Thoracic aorta (tissue), 2 donors: Measurements from ENCODE around the gene GMDS. TPM values are rescaled to one million over a fixed set of nuclear protein-coding genes. Genes with fewer than 3 reads are reported as not detected.

Source experiments
- ATAC-seq: fragments of 150-250 bp; one replicate; pipeline ENCODE4 v1.8.0; 2017; ENCODE audit warnings: low read depth; ENCODE audit not compliant: insufficient number of reproducible peaks, low FRiP score
- DNase-seq: peaks from one replicate; pipeline ENCODE4 v3.0.0-alpha.2; 2020; ENCODE audit warnings: low spot score
- H3K27ac ChIP-seq, 2 donors: fragments of 200-600 bp; sonication (generic); 1 replicate in 1 of 2; 2 replicates in 1 of 2; pipeline ENCODE4 v1.5.1; 2016; ENCODE audit warnings: mild to moderate bottlenecking in 2 of 2, moderate library complexity in 2 of 2
- H3K27me3 ChIP-seq: fragments of 200-600 bp; sonication (generic); replicated peaks from 2 replicates; pipeline ENCODE4 v1.6.0; 2016; ENCODE audit warnings: mild to moderate bottlenecking; ENCODE audit not compliant: insufficient read depth
- H3K36me3 ChIP-seq: fragments of 200-600 bp; sonication (generic); one replicate; pipeline ENCODE4 v1.5.1; 2016
- H3K4me1 ChIP-seq, 2 donors: fragments of 200-600 bp; sonication (generic); 1 replicate in 1 of 2; 2 replicates in 1 of 2; pipeline versions ENCODE4 v1.5.1 to v1.6.0; 2016; ENCODE audit warnings: low read depth in 2 of 2, mild to moderate bottlenecking in 1 of 2; ENCODE audit not compliant: control insufficient read depth in 1 of 2
- H3K4me3 ChIP-seq: fragments of 200-600 bp; sonication (generic); 2 replicates; pipeline ENCODE4 v1.5.1; 2016; ENCODE audit warnings: mild to moderate bottlenecking
- H3K9me3 ChIP-seq: fragments of 200-600 bp; sonication (generic); 2 replicates; pipeline ENCODE4 v1.5.1; 2016
- CTCF ChIP-seq: fragments of 200-600 bp; sonication (generic); IDR thresholded peaks from one replicate; pipeline ENCODE4 v1.5.1; 2019; ENCODE audit warnings: antibody characterized with exemption
- total RNA-seq, 2 donors: library from RNA; depleted of rRNA; stranded (reverse); fragments of >200 nt; gene quantifications; one replicate each; pipeline versions ENCODE4 v1.1.0 to v1.2.3, GENCODE V29; 2016

GMDS gene
- total RNA-seq, 2 donors from 2014 or later, result 87.8 to 87.9 TPM

- H3K4me1 ChIP-seq, result peaks cover 0 to 10% of the 10 kb centered on the region in 2 donors
- peaks cover 15% of the 10 kb centered on the region for H3K36me3 ChIP-seq
- no peaks in the 10 kb centered on the region for H3K27me3 ChIP-seq
Measured at GRCh38 chr6:1608222-1609040, 637.0 kb downstream of the GMDS start.

GRCh38 chr6:1607516-1608221 is 637.7 kb downstream of the GMDS start:
- Histone ChIP-seq H3K9me3 (no peaks in the 10 kb centered on the region), H3K36me3 (peaks cover 10% of the 10 kb centered on the region), H3K27ac (peak overlapping the region; percentile 96 to 98), H3K27me3 (no peaks in the 10 kb centered on the region), H3K4me3 (peak overlapping the region; percentile 88), H3K4me1 (peaks cover 0 to 17% of the 10 kb centered on the region in 2 donors)
- TF ChIP-seq CTCF, result no peak
- no peak for DNase-seq
- ATAC-seq, result no peak

More at GRCh38 chr6:1608222-1609040, 637.0 kb downstream of the GMDS start:
- DNase-seq (no peak), ATAC-seq (no peak)
- H3K9me3 ChIP-seq, result no peaks in the 10 kb centered on the region
- peak overlapping the region; percentile 88 for H3K4me3 ChIP-seq
- no peak for TF ChIP-seq CTCF
- H3K27ac ChIP-seq, result peak overlapping the region; percentile 96 to 98

GRCh38 chr6:1606780-1607515 is 638.5 kb downstream of the GMDS start:
- TF ChIP-seq CTCF, result no peak
- H3K36me3 ChIP-seq, result peaks cover 4% of the 10 kb centered on the region
- ATAC-seq, result peak; percentile 22
- H3K9me3 ChIP-seq, result no peaks in the 10 kb centered on the region
- DNase-seq, result peak; percentile 48
- H3K4me1 ChIP-seq, result peaks cover under 1 to 25% of the 10 kb centered on the region in 2 donors
- H3K27ac ChIP-seq, result peak overlapping the region; percentile 96 to 98
- H3K27me3 ChIP-seq, result no peaks in the 10 kb centered on the region
- H3K4me3 ChIP-seq, result peak overlapping the region; percentile 88

DNA sequence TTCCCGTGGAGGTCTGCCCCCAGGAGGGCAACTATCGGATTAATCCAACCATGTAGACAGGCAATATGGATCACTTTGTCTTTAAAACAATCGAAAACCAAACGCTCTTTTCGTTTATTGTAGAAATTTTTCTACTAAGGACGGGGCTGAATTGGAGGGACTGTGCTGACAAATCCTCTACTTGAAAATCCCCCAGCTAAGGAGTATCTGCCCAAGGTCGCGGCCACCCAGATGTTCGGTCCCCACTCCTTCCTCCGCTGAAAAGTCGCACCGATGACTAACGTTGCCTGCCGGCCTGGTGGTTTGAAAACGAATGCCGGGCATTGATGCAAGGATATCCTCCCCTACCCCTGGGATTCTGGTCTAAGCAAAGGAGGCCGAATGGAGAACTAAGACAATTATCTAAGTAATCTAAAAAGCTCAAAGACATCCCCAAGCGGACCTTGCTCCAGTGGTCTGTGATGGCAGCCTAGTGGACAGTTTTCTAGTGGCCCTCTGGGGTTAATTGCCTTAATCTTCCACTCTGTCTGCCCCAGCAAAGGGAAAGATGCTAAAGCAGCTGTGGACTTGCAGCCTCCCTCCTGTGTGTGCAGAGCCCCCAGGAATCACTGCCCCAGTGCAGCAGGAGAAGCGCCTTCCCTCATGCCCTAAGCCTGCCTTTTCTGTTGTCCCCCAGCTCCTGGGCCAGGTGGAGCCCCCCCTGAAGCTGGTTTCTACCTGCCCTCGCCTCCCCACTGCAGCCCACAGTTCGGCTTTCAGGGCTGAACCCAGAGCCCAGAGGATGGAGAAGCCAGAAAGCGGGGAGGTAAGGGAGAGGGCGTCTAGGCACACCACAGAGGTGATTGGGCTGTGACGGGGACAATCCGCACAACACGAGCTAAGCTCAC is 639.3 kb downstream of the GMDS start:
- Histone ChIP-seq H3K4me1 (peaks cover 6 to 33% of the 10 kb centered on the region in 2 donors), H3K27me3 (no peaks in the 10 kb centered on the region), H3K4me3 (peak overlapping the region; percentile 88), H3K9me3 (no peaks in the 10 kb centered on the region), H3K36me3 (no peaks in the 10 kb centered on the region), H3K27ac (peak overlapping the region; percentile 96 to 98)
- DNase-seq (no peak), ATAC-seq (no peak)
- no peak for TF ChIP-seq CTCF
